Coronary artery (tissue), 2 donors: ENCODE results near the gene DTNBP1.
A peak's percentile ranks its signal among the peaks of the same experiment; 100 is the strongest.

Experiments
- DNase-seq: peaks from one replicate; pipeline ENCODE4 v3.0.0-alpha.2; 2017; ENCODE audit warnings: low spot score
- H3K27ac ChIP-seq, 2 donors: fragments of 200-600 bp; sonication (generic); one replicate each; pipeline ENCODE4 v1.5.1; 2016 to 2019
- H3K4me3 ChIP-seq: fragments of 200-600 bp; sonication (generic); 2 replicates; pipeline ENCODE4 v1.5.1; 2016; ENCODE audit warnings: mild to moderate bottlenecking, moderate library complexity
- CTCF ChIP-seq: fragments of 200-600 bp; sonication (generic); IDR thresholded peaks from one replicate; pipeline ENCODE4 v1.5.1; 2019; ENCODE audit warnings: antibody characterized with exemption

DTNBP1 gene

GRCh38 chr6:15595461-15596173 is 67.2 kb downstream of the DTNBP1 start:
- TF ChIP-seq CTCF: no peak
- no peak for DNase-seq
- H3K4me3 ChIP-seq: peak overlapping the region; percentile 44
- H3K27ac ChIP-seq: peak overlapping the region; percentile 40 to 61

- Histone ChIP-seq H3K4me3 (no peak overlapping the region), H3K27ac (no peak overlapping the region)
- no peak for DNase-seq
- TF ChIP-seq CTCF: no peak
These were observed 68.1 kb downstream of the DTNBP1 start for GRCh38 chr6:15594512-15595259.

GRCh38 chr6:15593798-15594197 is 69.0 kb downstream of the DTNBP1 start:
- Histone ChIP-seq H3K27ac (no peak overlapping the region), H3K4me3 (no peak overlapping the region)
- DNase-seq: no peak
- TF ChIP-seq CTCF: no peak

GRCh38 chr6:15592610-15593009 is 70.2 kb downstream of the DTNBP1 start:
- H3K4me3 ChIP-seq: no peak overlapping the region
- H3K27ac ChIP-seq: no peak overlapping the region
- TF ChIP-seq CTCF: no peak
- no peak for DNase-seq

GRCh38 chr6:15588971-15589634 is 73.7 kb downstream of the DTNBP1 start:
- TF ChIP-seq CTCF: no peak
- Histone ChIP-seq H3K27ac (no peak overlapping the region), H3K4me3 (no peak overlapping the region)
- no peak for DNase-seq

GRCh38 chr6:15586503-15586902 is 76.3 kb downstream of the DTNBP1 start:
- Histone ChIP-seq H3K27ac (no peak overlapping the region), H3K4me3 (no peak overlapping the region)
- TF ChIP-seq CTCF: no peak
- no peak for DNase-seq
